GF-D8 (cell line): ENCODE measurements around the gene FLRT2.
A peak's percentile ranks its signal among the peaks of the same experiment; 100 is the strongest.

ENCODE experiments used
- DNase-seq: peaks from one replicate; lab custom pipeline; 2025; lab: John Stamatoyannopoulos, UW

The FLRT2 gene

DNA sequence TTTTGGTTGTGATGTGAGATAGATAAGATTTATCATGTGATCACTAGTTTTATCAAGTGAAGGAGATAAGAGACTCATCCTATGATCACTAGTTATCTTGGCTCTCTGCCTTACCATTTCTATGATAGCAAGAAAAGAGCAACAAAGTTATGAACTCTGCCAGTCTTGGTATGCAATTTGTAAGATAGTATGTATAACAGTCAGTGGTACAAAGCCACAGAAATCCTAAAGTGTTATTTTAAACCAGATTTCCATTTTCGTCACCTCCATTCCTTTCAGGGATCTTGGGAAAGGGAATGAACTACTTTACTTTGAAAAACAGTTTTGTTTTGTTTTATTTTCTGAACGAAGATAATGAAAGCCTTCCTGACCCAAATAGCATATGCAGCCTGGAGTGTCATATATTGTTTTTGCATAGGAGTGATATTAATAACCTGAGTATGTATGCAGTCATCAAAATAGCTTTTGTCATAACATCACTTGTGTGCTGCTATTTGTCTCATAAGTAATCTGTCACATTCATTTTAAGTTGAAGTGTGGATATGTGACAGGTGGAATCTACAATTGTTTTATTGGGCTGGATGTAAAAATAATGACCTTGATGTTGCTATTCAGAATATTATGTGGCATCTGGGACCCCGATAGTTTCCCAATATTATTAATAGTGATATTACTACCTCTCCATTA is 35.0 kb downstream of the FLRT2 start:
- DNase-seq: no peak

DNA sequence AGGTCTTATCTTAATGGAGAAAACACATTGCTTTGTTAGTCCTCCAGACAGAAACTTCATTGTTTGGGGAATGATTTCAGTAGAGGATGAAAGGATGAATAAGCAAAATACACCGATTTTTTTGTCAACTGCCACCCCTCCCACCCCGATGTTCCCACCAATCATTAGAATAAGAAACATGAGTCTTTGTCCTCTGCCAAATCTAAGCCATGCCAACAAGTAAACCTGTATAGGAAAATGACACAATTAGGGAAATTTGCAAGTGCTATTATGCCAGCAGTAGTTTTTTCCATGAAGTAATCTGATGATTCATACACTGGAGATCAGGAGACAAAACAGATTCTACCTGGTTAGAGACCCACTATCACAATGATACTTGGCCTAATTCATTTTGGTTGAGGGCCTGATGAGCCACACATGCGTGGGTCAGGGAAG is 35.9 kb downstream of the FLRT2 start:
- no peak for DNase-seq

DNA sequence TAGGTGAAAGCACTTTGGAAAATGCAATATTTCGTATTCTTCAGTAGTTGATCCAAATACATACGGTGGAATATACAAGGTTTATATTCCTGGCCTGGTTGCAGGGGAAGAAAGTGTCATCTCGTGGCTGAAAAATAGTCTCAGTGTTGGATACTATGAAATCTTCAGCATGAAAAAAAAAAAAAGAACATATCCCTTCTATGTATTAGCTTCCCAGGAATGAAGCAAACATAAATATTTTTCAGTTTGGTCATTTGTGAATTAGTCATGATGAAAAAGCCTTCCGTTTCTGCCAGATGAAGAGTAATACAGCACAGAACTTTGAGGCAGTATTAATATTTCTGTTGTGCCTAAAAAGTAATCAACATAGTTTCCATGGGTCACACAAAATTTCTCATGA is 36.7 kb downstream of the FLRT2 start:
- no peak for DNase-seq

DNA sequence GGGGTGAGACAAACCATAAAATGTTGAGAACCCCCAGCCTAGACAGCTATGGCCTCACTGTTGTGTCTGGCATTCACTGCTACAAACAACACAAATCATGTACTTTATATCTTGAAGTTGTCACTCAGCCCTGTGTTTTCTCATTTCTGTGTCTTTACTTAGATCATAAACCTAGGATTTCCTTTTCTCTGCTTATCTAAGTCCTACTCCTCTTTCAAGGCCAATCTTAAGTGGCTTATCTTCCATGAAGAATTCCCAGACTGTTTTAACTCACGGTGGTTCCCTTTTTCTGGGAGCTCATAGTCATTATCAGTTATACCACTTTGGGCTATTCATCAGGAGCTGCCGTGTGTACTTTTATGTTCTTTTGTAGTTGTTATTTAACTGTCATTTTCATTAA is 42.1 kb downstream of the FLRT2 start:
- no peak for DNase-seq

DNA sequence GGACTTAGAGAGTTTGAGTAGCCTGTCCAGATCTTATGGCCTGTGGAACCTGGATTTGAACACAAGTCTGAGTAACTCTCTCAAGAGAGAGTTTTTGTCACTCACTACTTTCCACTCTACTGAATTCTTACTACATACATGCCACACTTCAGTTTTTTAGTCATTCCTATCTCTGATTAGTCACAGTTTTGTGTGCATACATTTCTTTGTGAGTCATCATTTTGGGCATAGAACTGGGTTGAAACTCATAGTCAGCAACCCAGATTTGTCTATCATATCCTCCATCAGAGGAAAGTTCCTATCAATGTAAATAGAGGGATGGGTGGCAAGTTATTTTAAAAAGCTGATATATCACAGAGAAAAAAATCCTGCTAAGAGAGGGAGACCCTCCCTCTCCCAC is 42.9 kb downstream of the FLRT2 start:
- DNase-seq: no peak

DNA sequence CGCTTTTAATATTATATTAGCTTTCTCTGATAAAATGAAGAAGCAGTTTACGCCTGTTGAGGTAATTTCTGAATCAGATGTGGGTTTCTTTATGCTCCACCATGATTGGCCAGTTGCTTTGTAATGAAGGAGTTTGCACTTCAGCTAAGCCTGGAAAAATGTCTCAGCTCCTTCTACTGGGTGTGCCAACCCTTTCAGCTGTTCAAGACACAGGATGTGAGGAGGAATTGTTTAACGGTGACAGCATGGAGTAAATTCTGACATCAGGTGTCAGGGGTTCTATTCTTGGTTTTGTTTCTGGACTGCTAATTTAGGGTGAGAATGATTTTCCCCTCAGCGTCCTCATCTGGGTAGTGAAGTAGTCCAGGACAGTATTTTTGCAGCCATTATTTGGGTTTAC is 43.5 kb downstream of the FLRT2 start:
- no peak for DNase-seq

DNA sequence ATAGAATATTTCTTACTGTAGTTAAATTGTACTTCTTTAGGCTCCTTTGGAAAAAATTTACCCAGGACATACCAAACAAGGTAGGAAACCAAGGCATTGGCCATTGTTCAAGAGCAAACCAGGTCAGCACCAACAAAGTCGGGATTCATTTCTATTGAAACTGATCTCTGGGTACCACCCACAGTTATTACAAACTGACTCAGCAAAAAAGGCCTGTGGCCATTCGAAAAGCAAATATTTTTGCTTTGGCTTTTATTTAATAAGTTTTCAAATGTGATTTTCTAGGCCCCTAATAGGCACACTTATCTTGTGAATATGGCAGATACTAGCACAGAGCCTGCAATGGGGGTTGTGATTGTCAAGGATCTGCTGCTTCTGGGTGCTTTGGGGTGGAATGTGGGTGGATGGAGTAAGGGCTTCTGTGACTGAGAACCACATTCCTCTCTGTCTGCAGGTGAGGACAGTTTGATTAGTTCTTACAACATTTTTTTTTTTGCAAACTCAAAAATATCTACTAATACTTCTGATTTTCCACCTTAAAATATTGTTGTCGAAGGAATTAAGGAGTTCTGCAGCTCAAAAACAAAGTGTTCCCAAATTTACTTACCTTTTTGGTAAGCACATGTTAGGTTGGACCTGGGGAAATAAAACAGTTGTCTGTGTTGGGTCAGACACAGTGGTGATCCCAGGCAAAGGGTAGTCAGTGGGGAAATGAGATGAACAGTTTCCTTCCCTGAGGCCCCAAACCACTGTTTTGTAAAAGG is 45.1 kb downstream of the FLRT2 start:
- no peak for DNase-seq

DNA sequence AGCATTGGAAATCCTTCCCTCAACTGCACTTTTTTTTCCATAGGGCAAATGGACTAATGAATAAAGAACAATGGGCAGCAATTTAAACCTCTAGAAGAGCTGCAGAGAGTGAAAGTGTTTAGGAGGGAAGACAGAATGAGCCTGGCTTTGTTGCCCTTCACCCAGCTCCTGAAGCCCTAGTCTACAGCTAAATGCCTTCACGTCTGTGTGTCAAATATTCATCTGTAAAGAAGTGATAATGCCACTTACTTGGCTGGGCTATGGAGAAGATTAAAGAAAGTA is 45.6 kb downstream of the FLRT2 start:
- no peak for DNase-seq

DNA sequence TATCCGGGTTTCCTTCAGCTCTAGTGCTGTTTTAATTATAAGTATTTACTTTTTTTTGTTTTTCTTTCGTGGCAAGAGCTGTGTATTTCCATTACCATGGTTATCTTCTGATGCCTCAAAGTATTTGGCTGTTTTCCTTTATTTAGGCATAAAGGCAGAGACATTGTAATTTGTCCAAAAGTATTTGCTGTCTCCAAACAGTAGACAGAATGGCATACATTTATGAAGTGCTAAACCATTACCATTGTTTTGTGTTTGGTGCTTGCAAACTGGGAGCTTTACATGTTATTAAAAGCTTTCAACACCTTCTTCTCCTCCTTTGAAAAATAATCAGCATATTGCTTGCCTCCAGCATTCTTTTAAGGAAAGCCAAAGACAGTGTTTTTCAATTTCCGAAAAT is 46.3 kb downstream of the FLRT2 start:
- no peak for DNase-seq

DNA sequence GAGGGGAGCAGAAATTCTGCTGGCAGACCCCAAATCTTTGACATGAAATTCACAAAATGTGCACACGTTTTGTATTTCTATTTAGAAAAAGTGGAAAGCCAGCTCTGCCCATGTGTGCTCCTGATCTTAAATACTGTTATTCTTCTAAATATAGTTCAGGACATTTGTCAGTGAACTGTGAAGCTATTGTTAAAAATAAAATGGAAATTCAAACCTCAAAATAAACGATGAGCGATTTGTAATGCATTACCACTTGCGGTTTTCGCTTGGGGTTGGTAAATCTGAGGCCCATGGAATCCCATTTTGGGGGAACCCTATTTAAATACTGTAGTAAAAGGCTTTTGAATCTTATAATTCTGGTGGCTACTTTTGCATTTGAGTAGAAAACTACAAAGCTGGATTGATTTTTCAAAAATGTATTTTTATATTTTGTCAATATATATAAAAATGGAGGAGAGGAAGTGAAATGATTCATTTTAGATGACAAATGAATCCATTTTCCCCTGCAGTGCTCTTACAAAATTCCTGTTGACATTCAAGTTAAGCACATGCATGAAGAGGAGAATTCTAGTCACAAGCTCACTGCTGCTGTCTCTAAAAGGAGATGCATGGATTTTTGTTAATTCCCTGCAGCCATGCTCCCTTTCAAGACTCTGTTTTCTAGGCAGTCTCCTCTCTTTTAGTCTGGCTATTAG is 47.1 kb downstream of the FLRT2 start:
- DNase-seq: no peak

DNA sequence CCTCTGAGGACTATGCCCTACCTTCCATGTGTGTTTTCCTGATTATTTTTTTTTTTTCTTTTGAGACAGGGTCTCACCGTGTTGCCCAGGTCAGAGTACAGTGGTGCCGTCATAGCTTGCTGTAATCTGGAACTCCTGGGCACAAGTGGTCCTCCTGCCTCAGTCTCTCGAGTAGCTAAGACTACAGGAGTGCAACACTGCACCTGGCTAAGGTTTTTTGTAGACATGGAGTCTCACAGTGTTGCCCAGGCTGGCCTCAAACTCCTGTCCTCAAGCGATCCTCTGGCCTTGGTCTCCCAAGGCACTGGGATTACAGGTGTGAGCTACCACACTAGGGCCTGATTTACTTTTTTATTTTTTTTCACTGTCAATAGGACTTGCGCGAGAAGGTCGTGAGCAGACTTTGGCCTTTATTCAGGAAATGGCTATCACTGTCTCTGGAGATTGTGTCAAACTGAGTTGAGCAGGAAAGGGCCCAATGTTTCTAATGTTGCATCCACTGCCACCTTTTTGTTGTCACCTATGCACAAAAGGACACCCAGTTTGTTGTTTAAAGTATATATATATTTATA is 47.7 kb downstream of the FLRT2 start:
- DNase-seq: no peak

DNA sequence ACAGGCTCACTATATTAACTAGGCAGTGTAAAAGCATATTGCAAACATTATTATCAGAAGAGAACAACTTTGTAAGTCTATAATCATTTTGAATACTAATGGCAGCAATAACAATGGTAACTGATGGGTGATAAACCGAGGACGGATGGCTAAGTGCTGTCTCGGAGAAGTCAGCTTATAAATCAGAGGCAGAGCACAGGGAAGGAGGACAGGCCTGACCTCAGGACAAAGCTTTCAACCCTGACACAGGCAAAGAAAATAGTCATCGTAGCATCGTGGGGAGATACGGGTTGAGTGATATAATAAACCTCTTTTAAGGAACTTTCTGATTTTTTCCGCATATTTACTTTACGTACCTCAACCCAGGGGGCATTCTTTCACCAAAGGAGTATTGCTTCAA is 48.4 kb downstream of the FLRT2 start:
- no peak for DNase-seq

DNA sequence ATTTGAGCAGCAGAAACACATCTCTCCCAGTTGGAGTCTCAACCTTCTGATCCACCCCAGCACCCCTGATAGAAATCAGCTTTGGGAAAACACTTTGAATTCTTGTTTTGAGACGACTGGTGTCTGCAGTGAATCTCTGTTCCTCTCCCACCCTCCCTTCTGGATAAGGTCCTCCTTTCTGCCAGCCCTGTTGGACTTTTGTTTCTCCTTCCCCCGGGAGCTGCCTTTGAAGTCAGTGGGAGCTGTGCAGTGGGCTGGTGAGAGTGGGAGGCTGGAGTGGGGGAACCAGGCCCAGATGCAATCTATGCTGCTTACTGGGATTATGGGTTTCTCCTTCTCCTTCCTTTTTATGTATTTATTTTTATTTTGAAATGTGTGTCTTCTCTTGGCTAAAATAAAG is 49.0 kb downstream of the FLRT2 start:
- DNase-seq: no peak

DNA sequence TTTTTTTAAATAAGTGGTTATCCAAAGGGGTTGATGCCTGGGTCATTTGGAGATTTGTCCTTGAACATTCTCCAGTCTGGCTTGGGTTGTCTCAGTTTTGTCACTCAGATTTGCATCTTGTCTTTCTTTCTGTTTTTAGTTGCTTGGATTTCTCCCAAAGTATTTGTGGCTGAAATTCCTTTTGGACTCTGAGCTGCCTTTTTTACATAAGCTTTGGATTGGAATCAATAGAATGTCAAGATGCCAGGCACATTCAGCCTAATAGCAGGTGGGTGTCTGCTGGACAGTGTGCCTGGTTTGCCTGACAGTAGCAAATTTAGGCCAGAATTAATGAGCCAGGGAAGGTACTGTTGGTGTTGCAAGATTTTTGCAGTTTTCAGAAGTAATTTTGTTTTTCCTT is 50.0 kb downstream of the FLRT2 start:
- no peak for DNase-seq

DNA sequence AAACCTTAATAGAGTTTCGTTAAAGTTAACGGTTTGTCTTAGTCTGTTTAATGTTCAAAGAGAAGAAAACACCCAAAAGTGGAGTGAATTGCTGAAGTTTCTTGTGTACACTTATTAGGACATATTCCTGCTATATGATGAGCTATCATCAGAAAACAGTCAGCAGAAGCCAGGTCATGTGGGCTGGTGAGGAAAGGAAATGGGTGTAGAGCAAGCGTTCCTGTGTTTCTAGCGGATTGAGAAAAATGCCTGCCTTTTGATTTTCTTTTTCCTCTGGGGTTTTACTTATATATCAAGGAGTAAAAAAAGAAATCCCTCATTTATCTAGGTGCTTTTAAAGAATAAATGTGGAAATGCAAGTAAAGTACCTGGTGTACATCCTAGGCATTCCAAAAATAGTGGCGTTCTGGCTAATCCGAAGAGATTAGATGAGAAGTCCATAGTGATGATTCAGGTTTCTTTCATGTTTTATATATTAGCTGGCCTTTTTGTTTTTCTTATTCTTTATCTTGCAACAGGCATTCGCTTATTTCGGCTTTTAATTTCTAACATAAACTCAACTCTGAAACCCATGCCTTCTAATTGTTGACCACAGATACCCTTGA is 50.7 kb downstream of the FLRT2 start:
- no peak for DNase-seq

DNA sequence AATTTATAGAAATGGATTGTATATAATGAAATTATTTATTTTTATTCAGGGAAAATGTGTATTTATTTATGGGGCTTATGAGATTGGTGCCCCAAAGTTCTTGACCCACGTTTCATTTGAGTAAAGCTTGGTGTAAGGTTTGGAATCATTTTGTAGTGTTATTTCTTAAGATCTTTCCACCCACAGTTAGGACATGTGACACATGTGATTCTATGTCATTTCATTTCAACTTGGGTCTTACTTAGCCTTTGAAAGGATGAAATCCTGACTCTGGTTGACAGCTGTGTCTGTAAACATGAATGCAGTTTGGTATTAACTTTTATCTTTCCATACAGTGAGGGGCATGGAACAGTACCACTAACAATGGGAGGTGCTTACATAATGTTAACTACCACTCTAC is 51.7 kb downstream of the FLRT2 start:
- no peak for DNase-seq

DNA sequence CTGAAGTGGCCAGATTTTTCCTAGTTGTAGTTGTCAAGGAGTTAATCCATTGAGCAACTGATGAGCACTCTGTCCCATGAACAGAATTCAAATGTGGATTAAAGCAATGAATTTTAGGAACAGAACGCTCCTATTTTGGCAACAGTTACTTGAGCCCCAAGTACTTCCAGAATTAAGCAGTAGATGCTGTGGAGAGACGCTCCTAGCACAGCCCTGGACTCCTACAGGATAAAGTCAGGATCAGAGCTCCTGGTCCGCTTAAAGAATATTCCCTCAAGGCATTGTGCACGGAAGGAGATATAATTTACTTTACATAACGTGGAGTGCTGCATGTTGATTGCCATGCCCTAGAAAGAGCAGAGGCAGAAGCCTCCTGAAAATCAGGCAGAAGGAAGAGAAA is 53.4 kb downstream of the FLRT2 start:
- no peak for DNase-seq

DNA sequence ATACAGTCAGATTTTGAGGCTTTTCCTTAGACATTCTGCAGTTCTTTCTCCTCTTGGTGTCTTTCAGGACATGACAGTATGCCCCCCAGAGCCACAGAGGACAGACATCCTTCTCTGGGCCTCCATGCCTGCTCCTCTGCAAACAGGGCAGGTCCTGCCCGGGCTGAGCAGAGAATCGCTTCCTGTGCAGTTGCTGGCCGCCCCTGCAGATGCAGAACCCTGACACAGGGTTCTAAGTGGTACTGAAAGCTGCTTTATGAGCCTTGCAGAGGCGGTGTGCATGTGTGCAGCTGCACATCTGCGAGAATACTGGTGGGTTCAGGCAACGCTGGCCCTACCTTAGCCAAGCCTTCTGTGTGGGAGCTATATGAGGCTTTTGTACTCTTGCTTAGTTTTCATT is 54.5 kb downstream of the FLRT2 start:
- no peak for DNase-seq

DNA sequence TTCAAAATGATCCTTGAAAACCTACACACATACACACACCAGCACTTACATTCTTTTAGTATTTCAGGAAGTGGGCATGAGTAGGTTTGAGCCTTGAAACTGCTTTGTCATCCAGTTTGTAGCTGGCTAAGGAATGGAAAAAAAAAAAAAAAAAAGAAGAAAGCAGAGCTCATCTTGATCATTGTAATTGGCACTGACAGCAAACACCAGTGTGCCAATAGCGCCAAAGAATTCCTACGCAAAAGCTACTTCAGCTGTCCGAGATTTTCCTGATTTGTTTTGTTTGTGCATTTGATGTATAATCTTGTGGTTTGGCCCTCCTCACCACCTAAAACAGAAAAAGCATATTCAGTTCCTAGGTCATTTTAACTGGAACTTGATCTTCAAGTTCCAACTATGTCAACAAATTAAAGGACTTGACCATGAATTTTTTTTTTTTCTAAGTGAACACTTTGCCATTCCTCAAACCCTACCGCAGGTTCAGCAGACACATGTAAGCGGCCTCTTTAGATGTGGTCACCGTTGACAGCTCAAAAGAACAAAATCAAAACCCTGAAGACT is 57.3 kb downstream of the FLRT2 start:
- peak; percentile 26 for DNase-seq

DNA sequence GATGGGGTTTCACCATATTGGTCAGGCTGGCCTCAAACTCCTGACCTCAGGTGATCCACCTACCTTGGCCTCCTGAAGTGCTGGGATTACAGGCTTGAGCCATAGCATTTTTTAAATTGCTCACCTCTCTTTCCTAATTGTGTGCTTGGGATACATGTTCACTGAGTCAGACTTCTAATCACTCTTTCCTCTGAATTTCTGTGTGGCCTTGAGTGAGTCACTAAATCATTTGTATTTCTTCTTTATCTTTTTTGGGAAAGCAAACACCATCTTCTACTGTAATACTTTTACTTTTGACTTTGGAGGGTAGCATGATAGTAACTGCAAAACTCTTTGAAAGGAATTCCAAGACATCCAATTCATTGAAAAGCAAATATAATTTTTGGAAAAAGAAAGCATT is 60.8 kb downstream of the FLRT2 start:
- no peak for DNase-seq

DNA sequence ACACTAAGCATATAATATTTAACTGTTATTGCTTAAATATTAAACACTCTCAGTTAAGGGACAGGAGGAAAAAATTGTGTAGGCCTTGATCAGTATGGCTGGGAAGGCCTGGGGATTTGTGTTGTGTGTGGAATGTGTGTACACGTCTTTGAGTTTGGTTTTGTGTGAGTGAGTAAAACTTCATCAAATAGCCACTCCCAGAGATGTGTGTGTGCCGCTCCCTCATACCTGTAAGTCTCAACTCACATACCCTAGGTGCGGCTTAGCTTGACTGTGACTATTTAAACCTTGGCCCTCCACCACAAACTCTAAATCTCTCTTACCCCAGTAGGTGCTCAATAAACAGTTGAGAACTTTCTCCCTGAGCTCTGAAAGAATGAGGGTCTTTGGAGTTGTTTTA is 64.3 kb downstream of the FLRT2 start:
- no peak for DNase-seq

DNA sequence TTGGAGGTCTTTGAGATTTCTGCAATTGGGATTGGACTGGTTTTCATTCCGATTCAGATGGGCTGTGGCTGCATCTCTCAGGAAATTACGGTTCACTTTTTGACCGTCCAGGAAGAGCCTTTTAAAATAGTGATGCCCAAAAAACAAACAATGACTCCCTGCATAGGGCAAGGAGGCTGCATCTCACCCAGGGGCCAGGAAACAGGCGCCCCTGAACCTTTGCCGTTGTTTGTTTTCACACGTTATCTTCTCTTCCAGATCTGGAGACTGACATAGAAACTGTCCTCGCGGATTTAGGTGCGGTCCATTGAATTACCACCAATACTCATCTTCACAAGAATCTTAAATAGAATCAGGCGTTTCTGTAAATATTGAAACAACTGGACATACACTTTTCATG is 66.0 kb downstream of the FLRT2 start:
- DNase-seq: no peak
